HG02623 (cell line): Measurements from ENCODE around the gene GFRA1.

Experiments used
- ATAC-seq: cut with Tn5 transposase; IDR thresholded peaks from one replicate; pipeline ENCODE4 v1.9.1; 2021; ENCODE audit warnings: moderate library complexity; ENCODE audit not compliant: unreplicated experiment

GFRA1 gene

GRCh38 chr10:116108095-116108494 lies 164.9 kb downstream of the GFRA1 start:
- no peak for ATAC-seq

GRCh38 chr10:116106611-116107010 lies 166.4 kb downstream of the GFRA1 start:
- ATAC-seq: no peak

GRCh38 chr10:116105264-116105663 lies 167.7 kb downstream of the GFRA1 start:
- ATAC-seq: no peak

- ATAC-seq: no peak
Measured at GRCh38 chr10:116104210-116104932, 168.6 kb downstream of the GFRA1 start.

GRCh38 chr10:116103668-116104067 lies 169.3 kb downstream of the GFRA1 start:
- ATAC-seq: no peak

- no peak for ATAC-seq
Measured at GRCh38 chr10:116101616-116102315, 171.2 kb downstream of the GFRA1 start.

- ATAC-seq: no peak
Measured at GRCh38 chr10:116100984-116101383, 172.0 kb downstream of the GFRA1 start.

- no peak for ATAC-seq
Measured at GRCh38 chr10:116099023-116099420, 174.0 kb downstream of the GFRA1 start.

GRCh38 chr10:116098411-116099022 lies 174.5 kb downstream of the GFRA1 start:
- no peak for ATAC-seq

- ATAC-seq: no peak
Measured at GRCh38 chr10:116097239-116097784, 175.7 kb downstream of the GFRA1 start.

- no peak for ATAC-seq
Measured at GRCh38 chr10:116096526-116096925, 176.5 kb downstream of the GFRA1 start.

- no peak for ATAC-seq
Measured at GRCh38 chr10:116094356-116094755, 178.7 kb downstream of the GFRA1 start.

- ATAC-seq: no peak
Measured at GRCh38 chr10:116093031-116093430, 180.0 kb downstream of the GFRA1 start.

GRCh38 chr10:116088985-116089384 lies 184.0 kb downstream of the GFRA1 start:
- no peak for ATAC-seq

- ATAC-seq: no peak
Measured at GRCh38 chr10:116085323-116085722, 187.7 kb downstream of the GFRA1 start.

GRCh38 chr10:116084161-116084560 lies 188.8 kb downstream of the GFRA1 start:
- ATAC-seq: no peak

- no peak for ATAC-seq
Measured at GRCh38 chr10:116083226-116083762, 189.7 kb downstream of the GFRA1 start.

- ATAC-seq: no peak
Measured at GRCh38 chr10:116082762-116083161, 190.2 kb downstream of the GFRA1 start.

GRCh38 chr10:116082206-116082605 lies 190.8 kb downstream of the GFRA1 start:
- no peak for ATAC-seq

- no peak for ATAC-seq
Measured at GRCh38 chr10:116080553-116080952, 192.5 kb downstream of the GFRA1 start.

GRCh38 chr10:116079355-116079754 lies 193.7 kb downstream of the GFRA1 start:
- no peak for ATAC-seq
